Bronchial epithelial cell (primary cell): ENCODE data around the gene PRRC2B. TPM values are rescaled to one million over a fixed set of nuclear protein-coding genes. Genes with fewer than 3 reads are reported as not detected.
A peak's percentile ranks its signal among the peaks of the same experiment; 100 is the strongest.

Experiments used
- DNase-seq: peaks from one replicate; pipeline ENCODE4 v3.0.0-alpha.2; 2010; ENCODE audit warnings: low read depth
- FAIRE-seq: peaks from 2 replicates; lab custom pipeline; 2011; peaks lifted over from hg19 to GRCh38; lab: Jason Lieb, UNC
- H3K27me3 ChIP-seq: 2 replicates; pipeline ENCODE4 v1.5.1; 2011; ENCODE audit warnings: low read length; ENCODE audit not compliant: control insufficient read depth, insufficient read depth
- H3K36me3 ChIP-seq: 2 replicates; pipeline ENCODE4 v1.5.1; 2011; ENCODE audit warnings: low read length; ENCODE audit not compliant: control insufficient read depth, insufficient read depth
- H3K4me3 ChIP-seq: 2 replicates; pipeline ENCODE4 v1.5.1; 2011; ENCODE audit warnings: mild to moderate bottlenecking, low read depth, low read length, control low read depth
- total RNA-seq: library from RNA; depleted of rRNA; stranded (reverse); fragments of >200 nt; gene quantifications from 2 replicates; pipeline ENCODE4 v1.2.1, GENCODE V29; 2014
- TF ChIP-seq, protein P1 (sequence below): IDR thresholded peaks from 2 replicates; pipeline ENCODE4 v1.5.1; 2011; ENCODE audit warnings: mild to moderate bottlenecking, moderate library complexity, low read length, control low read depth, inconsistent platforms; ENCODE audit not compliant: insufficient read depth, severe bottlenecking

PRRC2B gene
- total RNA-seq, 1 donor from 2014 or later, result 20.0 TPM

DNA sequence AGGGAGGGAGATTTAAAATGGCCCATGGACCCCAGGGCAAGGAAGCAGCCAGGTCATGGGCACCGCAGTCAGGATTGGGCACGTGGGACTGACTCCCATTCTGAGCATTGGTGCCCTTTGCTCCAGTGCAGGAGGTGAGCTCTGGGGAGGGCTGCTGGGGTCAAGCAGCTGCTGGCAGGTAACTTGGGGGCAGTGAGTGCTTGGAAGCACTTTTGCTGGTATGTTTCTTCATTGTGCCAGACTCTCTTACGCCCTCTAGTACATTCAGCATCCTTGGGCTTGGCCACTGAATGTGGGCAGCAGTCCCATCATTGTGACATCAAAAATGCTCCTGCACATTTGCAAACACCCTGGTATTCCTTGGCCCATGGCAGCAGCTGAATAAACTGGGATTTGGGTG is 32.7 kb downstream of the PRRC2B start:
- peaks cover 10% of the 10 kb centered on the region for H3K36me3 ChIP-seq
- no peak for FAIRE-seq

DNA sequence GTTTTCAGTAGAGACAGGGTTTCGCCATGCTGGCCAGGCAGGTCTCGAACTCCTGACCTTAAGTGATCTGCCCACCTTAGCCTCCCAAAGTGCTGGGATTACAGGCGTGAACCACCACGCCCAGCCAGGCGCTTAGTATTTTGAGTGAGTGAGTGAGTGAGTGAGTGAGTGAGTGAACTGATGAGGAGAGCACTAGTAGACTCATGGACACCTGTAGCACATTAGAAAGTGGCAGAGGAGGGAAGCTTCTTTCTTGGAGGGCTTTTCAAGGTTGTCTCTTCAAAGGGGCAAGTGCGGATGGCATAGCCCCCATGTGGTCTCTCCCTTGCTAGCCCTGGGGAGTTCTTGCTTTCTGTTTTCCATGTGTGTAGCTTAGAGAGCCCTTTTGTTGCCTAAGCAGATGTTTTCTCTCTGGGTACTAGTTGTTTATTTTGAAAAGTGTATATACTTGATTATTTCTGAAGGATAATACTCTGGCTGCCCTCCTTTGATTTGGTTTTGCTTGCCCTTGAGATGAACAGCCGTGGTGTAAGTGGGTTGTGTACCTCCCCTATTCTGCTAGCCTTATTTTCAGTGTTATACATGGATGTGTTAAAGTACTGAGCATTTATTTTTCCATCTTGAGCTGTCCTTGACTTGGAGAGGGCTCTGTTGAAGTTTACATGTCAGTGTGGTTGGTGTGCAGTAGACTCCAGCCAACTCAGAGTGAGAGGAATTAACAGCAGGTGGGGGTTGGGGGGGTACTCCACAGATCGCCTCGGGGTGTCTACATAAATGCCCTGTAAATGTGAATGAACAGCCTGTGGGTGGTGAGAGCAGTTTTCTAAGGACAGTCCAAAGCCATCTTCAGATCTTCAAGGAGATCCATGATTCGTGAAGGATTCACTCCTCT is 35.5 kb downstream of the PRRC2B start:
- DNase-seq, result no peak
- no peak for FAIRE-seq
- TF ChIP-seq, protein P1, sequence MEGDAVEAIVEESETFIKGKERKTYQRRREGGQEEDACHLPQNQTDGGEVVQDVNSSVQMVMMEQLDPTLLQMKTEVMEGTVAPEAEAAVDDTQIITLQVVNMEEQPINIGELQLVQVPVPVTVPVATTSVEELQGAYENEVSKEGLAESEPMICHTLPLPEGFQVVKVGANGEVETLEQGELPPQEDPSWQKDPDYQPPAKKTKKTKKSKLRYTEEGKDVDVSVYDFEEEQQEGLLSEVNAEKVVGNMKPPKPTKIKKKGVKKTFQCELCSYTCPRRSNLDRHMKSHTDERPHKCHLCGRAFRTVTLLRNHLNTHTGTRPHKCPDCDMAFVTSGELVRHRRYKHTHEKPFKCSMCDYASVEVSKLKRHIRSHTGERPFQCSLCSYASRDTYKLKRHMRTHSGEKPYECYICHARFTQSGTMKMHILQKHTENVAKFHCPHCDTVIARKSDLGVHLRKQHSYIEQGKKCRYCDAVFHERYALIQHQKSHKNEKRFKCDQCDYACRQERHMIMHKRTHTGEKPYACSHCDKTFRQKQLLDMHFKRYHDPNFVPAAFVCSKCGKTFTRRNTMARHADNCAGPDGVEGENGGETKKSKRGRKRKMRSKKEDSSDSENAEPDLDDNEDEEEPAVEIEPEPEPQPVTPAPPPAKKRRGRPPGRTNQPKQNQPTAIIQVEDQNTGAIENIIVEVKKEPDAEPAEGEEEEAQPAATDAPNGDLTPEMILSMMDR, result no peak

More for the DNA sequence above, 32.7 kb downstream of the PRRC2B start:
- Histone ChIP-seq H3K4me3 (no peak overlapping the region), H3K27me3 (no peaks in the 10 kb centered on the region)
- no peak for DNase-seq
- TF ChIP-seq, protein P1, result no peak

DNA sequence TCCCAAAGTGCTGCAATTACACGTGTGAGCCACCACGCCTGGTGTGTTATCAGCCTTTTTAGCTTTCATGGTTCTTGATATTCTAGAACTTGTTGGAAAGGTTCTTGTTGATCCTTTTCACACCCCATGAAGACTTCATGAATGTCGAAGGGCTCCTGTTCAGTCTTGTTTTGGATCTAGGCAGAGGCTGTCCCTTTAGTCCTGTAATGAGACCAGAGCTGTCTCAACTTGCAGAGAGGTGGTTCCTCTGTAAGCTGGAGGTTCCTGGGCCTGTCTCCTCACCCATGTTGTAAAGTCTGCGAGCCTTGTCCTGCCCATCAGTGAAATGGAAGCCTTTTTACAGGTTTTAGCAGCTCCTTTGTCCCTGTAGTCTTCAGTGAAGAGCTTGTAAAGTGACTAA is 38.2 kb downstream of the PRRC2B start:
- Histone ChIP-seq H3K27me3 (no peaks in the 10 kb centered on the region), H3K36me3 (peaks cover 27% of the 10 kb centered on the region), H3K4me3 (no peak overlapping the region)
- FAIRE-seq (peak; percentile 7), DNase-seq (peak; percentile 97)
- TF ChIP-seq, protein P1, result no peak

More for the DNA sequence above, 35.5 kb downstream of the PRRC2B start:
- H3K4me3 ChIP-seq, result no peak overlapping the region
- peaks cover 19% of the 10 kb centered on the region for H3K36me3 ChIP-seq
- H3K27me3 ChIP-seq, result no peaks in the 10 kb centered on the region

DNA sequence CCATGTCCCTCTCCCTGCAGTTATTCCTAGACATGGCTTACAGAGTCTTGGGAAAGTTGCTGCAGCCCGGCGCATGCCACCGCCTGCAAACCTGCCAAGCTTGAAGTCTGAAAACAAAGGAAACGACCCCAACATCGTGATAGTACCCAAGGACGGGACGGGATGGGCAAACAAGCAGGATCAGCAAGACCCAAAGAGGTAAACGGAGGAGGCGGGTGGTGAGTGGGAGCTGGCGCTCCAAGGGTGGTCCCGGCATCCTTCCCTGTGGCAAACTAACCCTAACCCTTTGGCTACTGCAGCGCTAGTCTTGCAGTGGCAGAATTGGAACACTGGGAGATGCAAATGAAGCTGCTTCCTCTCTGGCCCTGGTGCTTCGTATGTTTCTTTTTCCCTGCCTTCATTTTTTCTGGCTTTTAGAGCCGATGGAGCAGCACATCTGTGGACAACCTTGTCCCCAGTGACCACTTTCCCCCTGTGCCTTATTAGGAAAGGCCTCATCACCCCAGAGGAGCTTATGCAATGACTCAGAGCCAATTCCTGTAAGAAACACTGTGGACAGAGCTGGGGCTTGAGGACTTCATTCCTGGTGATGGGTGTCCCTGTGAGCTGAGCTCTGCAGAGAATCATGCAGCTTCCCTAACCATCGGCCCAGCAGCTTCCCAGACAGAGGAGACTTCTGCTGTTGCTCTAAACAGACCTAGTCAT is 38.9 kb downstream of the PRRC2B start:
- TF ChIP-seq, protein P1, result no peak
- Histone ChIP-seq H3K36me3 (peaks cover 33% of the 10 kb centered on the region), H3K27me3 (no peaks in the 10 kb centered on the region), H3K4me3 (no peak overlapping the region)
- no peak for FAIRE-seq
- DNase-seq, result peak; percentile 64

DNA sequence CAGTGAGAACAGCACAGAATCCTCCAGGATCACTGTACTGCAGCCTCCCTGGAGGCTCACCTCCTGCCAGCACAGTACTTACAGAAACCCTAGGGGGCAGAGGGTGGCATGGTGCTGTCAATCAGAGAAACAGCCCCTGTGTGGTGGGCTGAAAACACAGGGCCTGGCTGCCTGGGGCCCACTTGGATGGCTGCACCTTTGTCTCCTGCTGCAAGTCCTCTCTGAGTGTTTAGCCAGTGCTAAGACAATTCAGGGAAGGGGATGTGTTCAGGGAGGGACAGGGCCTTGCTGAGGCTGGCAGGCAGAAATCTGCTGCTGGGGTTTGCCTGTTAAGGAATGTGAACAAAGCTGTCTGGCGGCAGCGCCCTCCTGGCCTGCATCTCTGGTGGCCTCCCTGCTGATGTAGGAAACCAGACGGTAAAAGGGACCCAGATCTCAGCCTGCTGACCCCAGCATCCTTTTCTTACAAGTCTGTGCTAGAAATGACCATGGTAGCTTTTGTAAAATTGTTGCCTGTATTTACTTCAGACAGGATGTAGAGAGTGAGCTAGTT is 39.5 kb downstream of the PRRC2B start:
- no peak for FAIRE-seq
- DNase-seq, result no peak
- peaks cover 39% of the 10 kb centered on the region for H3K36me3 ChIP-seq
- no peak overlapping the region for H3K4me3 ChIP-seq
- H3K27me3 ChIP-seq, result no peaks in the 10 kb centered on the region
- TF ChIP-seq, protein P1, result no peak
